ENCODE measurements around the gene CHD1.

The CHD1 gene

GRCh38 chr5:98839469-98840383 is 89.1 kb downstream of the CHD1 start:
- H3K4me1 ChIP-seq (ENCODE audit: low read depth, poor library complexity, severe bottlenecking): no peaks in the 10 kb centered on the region
- no peaks in the 10 kb centered on the region for H3K79me2 ChIP-seq (ENCODE audit: insufficient read depth, low read depth)
- H3K27ac ChIP-seq: no peak overlapping the region
- no peak overlapping the region for H3K4me2 ChIP-seq
- no peak overlapping the region for H3K9ac ChIP-seq
- no peaks in the 10 kb centered on the region for H3K27me3 ChIP-seq (ENCODE audit: insufficient read depth, low read depth)
- no peak overlapping the region for H2AFZ ChIP-seq (ENCODE audit: low read depth)
- TF ChIP-seq CTCF (conservative IDR thresholded peaks at IDR 0.05; ENCODE audit: low read depth, low read length): no peak
- no peak overlapping the region for H3K4me3 ChIP-seq (IDR thresholded peaks at IDR 0.05; ENCODE audit: insufficient read depth, low read depth, low read length)
- H3K36me3 ChIP-seq (ENCODE audit: insufficient read depth): no peaks in the 10 kb centered on the region
- H4K20me1 ChIP-seq (ENCODE audit: insufficient read depth): no peaks in the 10 kb centered on the region

- H3K9ac ChIP-seq: no peak overlapping the region
- no peaks in the 10 kb centered on the region for H3K36me3 ChIP-seq (ENCODE audit: insufficient read depth)
- no peaks in the 10 kb centered on the region for H3K4me1 ChIP-seq (ENCODE audit: low read depth, poor library complexity, severe bottlenecking)
- H4K20me1 ChIP-seq (ENCODE audit: insufficient read depth): no peaks in the 10 kb centered on the region
- no peak overlapping the region for H2AFZ ChIP-seq (ENCODE audit: low read depth)
- no peaks in the 10 kb centered on the region for H3K27me3 ChIP-seq (ENCODE audit: insufficient read depth, low read depth)
- H3K79me2 ChIP-seq (ENCODE audit: insufficient read depth, low read depth): no peaks in the 10 kb centered on the region
- H3K27ac ChIP-seq: no peak overlapping the region
- no peak overlapping the region for H3K4me3 ChIP-seq (IDR thresholded peaks at IDR 0.05; ENCODE audit: insufficient read depth, low read depth, low read length)
- no peak overlapping the region for H3K4me2 ChIP-seq
- no peak for TF ChIP-seq CTCF (conservative IDR thresholded peaks at IDR 0.05; ENCODE audit: low read depth, low read length)
Measured at GRCh38 chr5:98836175-98836574, 92.6 kb downstream of the CHD1 start.

GRCh38 chr5:98827588-98828284 is 101.1 kb downstream of the CHD1 start:
- Histone ChIP-seq H2AFZ (ENCODE audit: low read depth) (no peak overlapping the region), H3K79me2 (ENCODE audit: insufficient read depth, low read depth) (no peaks in the 10 kb centered on the region), H3K27ac (no peak overlapping the region), H3K4me2 (no peak overlapping the region), H3K36me3 (ENCODE audit: insufficient read depth) (no peaks in the 10 kb centered on the region), H3K27me3 (ENCODE audit: insufficient read depth, low read depth) (no peaks in the 10 kb centered on the region), H3K4me3 (IDR thresholded peaks at IDR 0.05; ENCODE audit: insufficient read depth, low read depth, low read length) (no peak overlapping the region), H3K4me1 (ENCODE audit: low read depth, poor library complexity, severe bottlenecking) (no peaks in the 10 kb centered on the region), H4K20me1 (ENCODE audit: insufficient read depth) (no peaks in the 10 kb centered on the region), H3K9ac (no peak overlapping the region)
- no peak for TF ChIP-seq CTCF (conservative IDR thresholded peaks at IDR 0.05; ENCODE audit: low read depth, low read length)

- no peak overlapping the region for H3K4me2 ChIP-seq
- no peaks in the 10 kb centered on the region for H4K20me1 ChIP-seq (ENCODE audit: insufficient read depth)
- H3K9ac ChIP-seq: no peak overlapping the region
- H3K36me3 ChIP-seq (ENCODE audit: insufficient read depth): no peaks in the 10 kb centered on the region
- H3K27me3 ChIP-seq (ENCODE audit: insufficient read depth, low read depth): no peaks in the 10 kb centered on the region
- no peaks in the 10 kb centered on the region for H3K79me2 ChIP-seq (ENCODE audit: insufficient read depth, low read depth)
- H3K4me1 ChIP-seq (ENCODE audit: low read depth, poor library complexity, severe bottlenecking): no peaks in the 10 kb centered on the region
- H2AFZ ChIP-seq (ENCODE audit: low read depth): no peak overlapping the region
- TF ChIP-seq CTCF (conservative IDR thresholded peaks at IDR 0.05; ENCODE audit: low read depth, low read length): peak; percentile 79
- H3K4me3 ChIP-seq (IDR thresholded peaks at IDR 0.05; ENCODE audit: insufficient read depth, low read depth, low read length): no peak overlapping the region
- H3K27ac ChIP-seq: no peak overlapping the region
Measured at GRCh38 chr5:98827161-98827560, 101.6 kb downstream of the CHD1 start.
